Measurements from ENCODE around the gene CAMP.

CAMP gene

GRCh38 chr3:48188266-48189201 lies 34.8 kb upstream of the CAMP start, which contains the start of gene CDC25A:
TSS of gene CDC25A (minus strand) at chr3:48188417. CDS start at chr3:48187947, 470 bp downstream.
- Histone ChIP-seq H3K36me3 (ENCODE audit: control insufficient read depth, insufficient read depth, low read length) (no peaks in the 10 kb centered on the region), H3K4me2 (ENCODE audit: low read length) (peak within 1 kb of the TSS; percentile 96), H3K79me2 (no peaks in the 10 kb centered on the region), H3K4me1 (no peaks in the 10 kb centered on the region), H3K9ac (no peak within 1 kb of the TSS), H3K27me3 (ENCODE audit: control insufficient read depth, insufficient read depth, low read length) (no peaks in the 10 kb centered on the region), H3K27ac (peak within 1 kb of the TSS; percentile 5), H2AFZ (peak within 1 kb of the TSS; percentile 76), H3K4me3 (ENCODE audit: low read depth, low read length) (peak within 1 kb of the TSS; percentile 85), H3K9me3 (ENCODE audit: control insufficient read depth, low read length) (no peaks in the 10 kb centered on the region)
- TF ChIP-seq CTCF (IDR thresholded peaks at IDR 0.05): no peak

- H3K79me2 ChIP-seq: no peaks in the 10 kb centered on the region
- H3K4me1 ChIP-seq: no peaks in the 10 kb centered on the region
- no peak overlapping the region for H3K9ac ChIP-seq
- no peak overlapping the region for H3K27ac ChIP-seq
- no peak overlapping the region for H3K4me2 ChIP-seq (ENCODE audit: low read length)
- H3K36me3 ChIP-seq (ENCODE audit: control insufficient read depth, insufficient read depth, low read length): no peaks in the 10 kb centered on the region
- no peak for TF ChIP-seq CTCF (IDR thresholded peaks at IDR 0.05)
- H2AFZ ChIP-seq: peak overlapping the region; percentile 76
- H3K4me3 ChIP-seq (ENCODE audit: low read depth, low read length): no peak overlapping the region
- no peaks in the 10 kb centered on the region for H3K27me3 ChIP-seq (ENCODE audit: control insufficient read depth, insufficient read depth, low read length)
- no peaks in the 10 kb centered on the region for H3K9me3 ChIP-seq (ENCODE audit: control insufficient read depth, low read length)
These were observed 34.0 kb upstream of the CAMP start for GRCh38 chr3:48189321-48189720.

- H3K36me3 ChIP-seq (ENCODE audit: control insufficient read depth, insufficient read depth, low read length): no peaks in the 10 kb centered on the region
- no peak overlapping the region for H2AFZ ChIP-seq
- no peaks in the 10 kb centered on the region for H3K4me1 ChIP-seq
- no peak for TF ChIP-seq CTCF (IDR thresholded peaks at IDR 0.05)
- H3K4me2 ChIP-seq (ENCODE audit: low read length): no peak overlapping the region
- H3K27ac ChIP-seq: no peak overlapping the region
- no peaks in the 10 kb centered on the region for H3K27me3 ChIP-seq (ENCODE audit: control insufficient read depth, insufficient read depth, low read length)
- no peak overlapping the region for H3K9ac ChIP-seq
- no peaks in the 10 kb centered on the region for H3K9me3 ChIP-seq (ENCODE audit: control insufficient read depth, low read length)
- no peak overlapping the region for H3K4me3 ChIP-seq (ENCODE audit: low read depth, low read length)
- no peaks in the 10 kb centered on the region for H3K79me2 ChIP-seq
These were observed 32.4 kb upstream of the CAMP start for GRCh38 chr3:48190911-48191310.

DNA sequence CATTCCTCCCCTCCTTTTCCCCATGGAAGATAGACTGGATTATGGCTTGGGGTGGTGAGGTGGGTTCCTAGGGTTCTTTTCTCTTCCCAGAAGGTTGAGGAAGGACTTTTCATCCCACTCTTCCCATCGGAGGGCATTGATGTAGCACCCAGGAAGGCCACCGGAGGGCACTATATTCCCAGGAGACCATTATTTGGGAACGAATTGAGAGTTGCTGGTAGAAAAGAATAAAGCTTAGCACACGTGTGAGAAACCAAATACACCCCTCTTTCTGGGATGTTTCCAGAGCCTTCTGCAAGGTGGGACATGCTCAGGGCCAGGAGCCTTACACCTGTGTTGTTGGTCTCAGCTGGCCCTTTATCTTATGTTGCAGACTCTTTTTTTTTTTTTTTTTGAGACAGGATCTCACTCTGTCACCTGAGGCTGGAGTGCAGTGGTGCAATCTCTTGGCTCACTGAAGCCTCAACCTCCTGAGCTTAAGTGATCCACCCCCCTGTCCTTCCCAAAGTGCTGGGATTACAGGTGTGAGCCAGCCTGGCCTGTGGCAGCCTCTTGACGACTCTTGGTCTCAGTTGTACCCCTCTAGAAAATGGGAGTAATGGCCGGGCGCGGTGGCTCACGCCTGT lies 28.7 kb upstream of the CAMP start:
- Histone ChIP-seq H3K79me2 (no peaks in the 10 kb centered on the region), H3K27ac (no peak overlapping the region), H3K9me3 (ENCODE audit: control insufficient read depth, low read length) (no peaks in the 10 kb centered on the region), H2AFZ (peak overlapping the region; percentile 59), H3K9ac (no peak overlapping the region), H3K27me3 (ENCODE audit: control insufficient read depth, insufficient read depth, low read length) (no peaks in the 10 kb centered on the region), H3K4me2 (ENCODE audit: low read length) (no peak overlapping the region), H3K36me3 (ENCODE audit: control insufficient read depth, insufficient read depth, low read length) (no peaks in the 10 kb centered on the region), H3K4me3 (ENCODE audit: low read depth, low read length) (no peak overlapping the region), H3K4me1 (no peaks in the 10 kb centered on the region)
- TF ChIP-seq CTCF (IDR thresholded peaks at IDR 0.05): peak; percentile 70

Data from parathyroid adenoma (tissue), 2 donors.